Measurements from ENCODE around the gene ZFYVE28. TPM values are rescaled to one million over a fixed set of nuclear protein-coding genes. Genes with fewer than 3 reads are reported as not detected.

ZFYVE28 gene
- total RNA-seq, 1 experiment from 2014 or later: 19.2 TPM

GRCh38 chr4:2264481-2265041, 153.9 kb downstream of the ZFYVE28 start:
- ChIA-PET CTCF (no interaction called here), RAD21 (ENCODE audit: low non-redundant PET in 1 of 2, low total read pairs in 2 of 2, uncharacterized antibody in 2 of 2, unreplicated experiment in 2 of 2) (no interaction called here), POLR2A (no interaction called here)
- H3K27ac ChIP-seq (ENCODE audit: low read depth, low read length): no peak overlapping the region; the same call in 1 of the 2 replicates
- DNase-seq (ENCODE audit: low read depth, low spot score): no peak
- no peaks in the 10 kb centered on the region for H3K9me3 ChIP-seq (ENCODE audit: control insufficient read depth in 1 of 2, insufficient read depth in 1 of 2, low read depth in 1 of 2, low read length in 2 of 2)
- H3K9me2 ChIP-seq (ENCODE audit: insufficient read depth): no peaks in the 10 kb centered on the region
- H3K9ac ChIP-seq (ENCODE audit: low read length): no peak overlapping the region
- BruUV-seq (replicated peaks): no TSS peak
- H3K79me2 ChIP-seq (ENCODE audit: insufficient read depth, low read length): no peaks in the 10 kb centered on the region
- H3K36me3 ChIP-seq (ENCODE audit: control insufficient read depth in 1 of 2, insufficient read depth in 2 of 2, low read length in 2 of 2): no peaks in the 10 kb centered on the region
- H3K4me3 ChIP-seq (replicated peaks in 1 of 2; ENCODE audit: low read depth in 1 of 2, low read length in 2 of 2): no peak overlapping the region
- no peak for ATAC-seq
- no peaks in the 10 kb centered on the region for H4K20me1 ChIP-seq (ENCODE audit: insufficient read depth)
- no peak overlapping the region for H2AFZ ChIP-seq (ENCODE audit: low read depth, low read length, poor library complexity, severe bottlenecking)
- no peak for TF ChIP-seq POLR2A (IDR thresholded peaks at IDR 0.05; ENCODE audit: borderline replicate concordance, extremely low read depth, insufficient read depth, insufficient read length)
- TF ChIP-seq CTCF (IDR thresholded peaks at IDR 0.05 in 2 of 3, conservative IDR thresholded peaks at IDR 0.05 in 1 of 3; ENCODE audit: borderline replicate concordance in 1 of 3, insufficient read depth in 1 of 3, low read depth in 2 of 3, low read length in 2 of 3): no peak
- TF ChIP-seq ZBTB33 (IDR thresholded peaks at IDR 0.05; ENCODE audit: extremely low read depth, insufficient replicate concordance, low read length): no peak
- TF ChIP-seq MAX (IDR thresholded peaks at IDR 0.05): no peak
- TF ChIP-seq EZH2phosphoT487 (IDR thresholded peaks at IDR 0.05; ENCODE audit: borderline replicate concordance): no peak
- no peak for TF ChIP-seq JUND (IDR thresholded peaks at IDR 0.05)
- no peak for TF ChIP-seq CBX3 (IDR thresholded peaks at IDR 0.05; ENCODE audit: low read depth)
- TF ChIP-seq ATF3 (IDR thresholded peaks at IDR 0.05): no peak
- TF ChIP-seq REST (IDR thresholded peaks at IDR 0.05; ENCODE audit: low read depth): no peak
- TF ChIP-seq YY1 (IDR thresholded peaks at IDR 0.05; ENCODE audit: extremely low read depth, insufficient replicate concordance, low read depth, low read length): no peak
- TF ChIP-seq CEBPB (IDR thresholded peaks at IDR 0.05; ENCODE audit: low read depth): no peak
- TF ChIP-seq SRF (IDR thresholded peaks at IDR 0.05; ENCODE audit: low read depth): no peak
- TF ChIP-seq EGR1 (IDR thresholded peaks at IDR 0.05; ENCODE audit: low read depth): no peak
- TF ChIP-seq ZNF274 (IDR thresholded peaks at IDR 0.05; ENCODE audit: low read depth, low read length): no peak
- TF ChIP-seq RAD21 (IDR thresholded peaks at IDR 0.05; ENCODE audit: low read depth): no peak
- intact Hi-C loops (cut with micrococcal nuclease): loop anchor here (5.0 kb wide), 1 partner anchor 148 kb away; no protein-coding TSS in a partner anchor
- peaks cover 9 to 15% of the 10 kb centered on the region in 2 experiments; a peak in 3 of 4 replicates for H3K4me1 ChIP-seq (ENCODE audit: control insufficient read depth in 1 of 2, insufficient read depth in 2 of 2, low read length in 2 of 2)
- H3K4me2 ChIP-seq (ENCODE audit: low read length): no peak overlapping the region
- H3K27me3 ChIP-seq (ENCODE audit: insufficient read depth, low read length): no peaks in the 10 kb centered on the region

Measured in HCT116 (cell line).